HepG2 (cell line): ENCODE data around the gene KPNA3. TPM values are rescaled to one million over a fixed set of nuclear protein-coding genes. Genes with fewer than 3 reads are reported as not detected.

Experiments
- ATAC-seq: fragments of 200-7000 bp; cut with Tn5 transposase; 3 replicates; pipeline ENCODE4 v1.9.1; 2020; ENCODE audit warnings: mild to moderate bottlenecking, moderate library complexity
- BruUV-seq: library from RNA; stranded (reverse); fragments of 400-500 nt; replicated peaks from 2 replicates; lab custom pipeline; 2021; lab: Mats Ljungman, UMichigan
- CTCF ChIA-PET: fragments of 300-600 bp; formaldehyde crosslinking; extraction: SDS; loops from one replicate; lab custom pipeline; 2021; ENCODE audit warnings: low total read pairs, inconsistent platforms, low intra/inter-chr PET ratio; lab: Yijun Ruan, JAX
- POLR2A ChIA-PET: fragments of 350-600 bp; sonication (Branson Sonifier 250); formaldehyde crosslinking; loops from one replicate; lab custom pipeline; 2020; ENCODE audit warnings: antibody characterized with exemption, inconsistent platforms; lab: Yijun Ruan, JAX
- DNase-seq: peaks from one replicate; pipeline ENCODE4 v3.0.0-alpha.2; 2015; ENCODE audit warnings: low spot score
- FAIRE-seq: peaks from 3 replicates; lab custom pipeline; 2011; peaks lifted over from hg19 to GRCh38; lab: Jason Lieb, UNC
- H2AFZ ChIP-seq: one replicate; pipeline ENCODE4 v1.6.1; 2011; ENCODE audit warnings: low read length, inconsistent platforms
- H3K27ac ChIP-seq: fragments of 300-600 bp; 3 replicates; pipeline ENCODE4 v1.8.0; 2011; ENCODE audit warnings: mixed run types, mild to moderate bottlenecking, mixed read lengths, low read length, inconsistent platforms; ENCODE audit not compliant: insufficient read depth; ENCODE audit errors: extremely low read length
- H3K27me3 ChIP-seq, 2 experiments: fragments of 200-600 bp in 1 of 2; 2 replicates in 1 of 2; 3 replicates in 1 of 2; pipeline versions ENCODE4 v1.6.0 to v1.8.0; 2011; ENCODE audit warnings: low read length in 2 of 2, mild to moderate bottlenecking in 2 of 2, moderate library complexity in 2 of 2, inconsistent platforms in 1 of 2; ENCODE audit not compliant: insufficient read depth in 2 of 2, control insufficient read depth in 1 of 2
- H3K36me3 ChIP-seq, 2 experiments: fragments of 200-600 bp in 1 of 2; replicated peaks in 1 of 2; 2 replicates in 1 of 2; 3 replicates in 1 of 2; pipeline versions ENCODE4 v1.5.1 to v1.8.0; 2011; ENCODE audit warnings: low read length in 2 of 2, inconsistent platforms in 1 of 2; ENCODE audit not compliant: insufficient read depth in 2 of 2, control insufficient read depth in 1 of 2
- H3K4me1 ChIP-seq: 2 replicates; pipeline ENCODE4 v1.5.1; 2012; ENCODE audit warnings: low read length, inconsistent platforms; ENCODE audit not compliant: insufficient read depth
- H3K4me2 ChIP-seq: 2 replicates; pipeline ENCODE4 v1.6.0; 2011; ENCODE audit warnings: low read depth, low read length, inconsistent platforms
- H3K4me3 ChIP-seq, 3 experiments: fragments of 200-600 bp in 1 of 3; sonication (generic), shearing (Covaris generic) in 1 of 3; replicated peaks in 1 of 3; 2 replicates each; pipeline ENCODE4 v1.5.1; 2011 to 2016; ENCODE audit warnings: low read length in 3 of 3, inconsistent platforms in 2 of 3, low read depth in 2 of 3, mild to moderate bottlenecking in 2 of 3, control low read depth in 1 of 3, mixed read lengths in 1 of 3; ENCODE audit not compliant: insufficient read depth in 1 of 3
- H3K79me2 ChIP-seq: one replicate; pipeline ENCODE4 v1.6.1; 2011; ENCODE audit warnings: low read length, inconsistent platforms; ENCODE audit not compliant: insufficient read depth
- H3K9ac ChIP-seq: 2 replicates; pipeline ENCODE4 v1.6.0; 2011; ENCODE audit warnings: mild to moderate bottlenecking, low read depth, low read length, inconsistent platforms; ENCODE audit not compliant: insufficient read depth
- H3K9me3 ChIP-seq: 2 replicates; pipeline ENCODE4 v1.5.1; 2012; ENCODE audit warnings: mild to moderate bottlenecking, low read length
- H4K20me1 ChIP-seq: 2 replicates; pipeline ENCODE4 v1.6.0; 2011; ENCODE audit warnings: inconsistent platforms, mild to moderate bottlenecking, low read length, moderate library complexity; ENCODE audit not compliant: insufficient read depth
- ARID3A ChIP-seq: IDR thresholded peaks from 2 replicates; pipeline ENCODE4 v1.6.1; 2012; ENCODE audit warnings: low read depth, low read length, improper control_type of control experiment
- CTCF ChIP-seq: sonication (generic); formaldehyde crosslinking; IDR thresholded peaks from 2 replicates; pipeline ENCODE4 v1.5.0; 2020; ENCODE audit warnings: mild to moderate bottlenecking, missing genetic modification reagents, moderate library complexity
- EEA1 ChIP-seq: sonication (generic); formaldehyde crosslinking; IDR thresholded peaks from 2 replicates; pipeline ENCODE4 v1.5.1; 2020; ENCODE audit warnings: mild to moderate bottlenecking, missing genetic modification reagents, borderline replicate concordance
- HOXA9 ChIP-seq: sonication (generic); formaldehyde crosslinking; IDR thresholded peaks from 2 replicates; pipeline ENCODE4 v1.8.1; 2022; ENCODE audit warnings: missing genetic modification reagents, mild to moderate bottlenecking, moderate library complexity, borderline replicate concordance
- JARID2 ChIP-seq: sonication (generic); formaldehyde crosslinking; IDR thresholded peaks from 2 replicates; pipeline ENCODE4 v1.8.1; 2023; ENCODE audit warnings: missing genetic modification reagents, inconsistent platforms; ENCODE audit not compliant: insufficient replicate concordance
- MBD4 ChIP-seq: IDR thresholded peaks from 2 replicates; pipeline ENCODE4 v1.6.1; 2012; ENCODE audit warnings: low read length, inconsistent platforms, borderline replicate concordance
- SNAPC5 ChIP-seq: sonication (generic); formaldehyde crosslinking; IDR thresholded peaks from 2 replicates; pipeline ENCODE4 v1.8.1; 2023; ENCODE audit warnings: mild to moderate bottlenecking, missing genetic modification reagents, borderline replicate concordance
- SP140L ChIP-seq: sonication (generic); formaldehyde crosslinking; IDR thresholded peaks from 2 replicates; pipeline ENCODE4 v1.4.0; 2020; ENCODE audit warnings: missing genetic modification reagents, borderline replicate concordance
- TFDP2 ChIP-seq: sonication (generic); formaldehyde crosslinking; IDR thresholded peaks from 2 replicates; pipeline ENCODE4 v1.4.0; 2020; ENCODE audit warnings: missing genetic modification reagents
- ZNF460 ChIP-seq: sonication (generic); formaldehyde crosslinking; IDR thresholded peaks from 2 replicates; pipeline ENCODE4 v1.5.1; 2020; ENCODE audit warnings: missing genetic modification reagents, mild to moderate bottlenecking, borderline replicate concordance
- ZNF709 ChIP-seq: sonication (generic); formaldehyde crosslinking; IDR thresholded peaks from 2 replicates; pipeline ENCODE4 v1.5.0; 2020; ENCODE audit warnings: mild to moderate bottlenecking, missing genetic modification reagents
- ZNF720 ChIP-seq: sonication (generic); formaldehyde crosslinking; IDR thresholded peaks from 2 replicates; pipeline ENCODE4 v1.4.0; 2020; ENCODE audit warnings: missing genetic modification reagents
- WGBS: methylation state at CpG from one replicate; pipeline ENCODE4 v1.1.6; 2017; ENCODE audit warnings: low lambda C conversion rate; 5-methylcytosine and 5-hydroxymethylcytosine counted together
- in situ Hi-C: cut with HindIII; loops from 2 replicates; pipeline ENCODE4 v1.10.0; 2017; ENCODE audit warnings: low pct_unique_long_range_greater_than_20kb; ENCODE audit not compliant: extremely low pct_ligation_motif_present
- intact Hi-C: fragments of 100-400 bp; cut with micrococcal nuclease; formaldehyde crosslinking; loops from one replicate; pipeline ENCODE4 v1.10.0; 2022; ENCODE audit not compliant: unreplicated experiment
- polyA plus RNA-seq, 8 experiments: library from polyadenylated mRNA; depleted of rRNA in 3 of 8; stranded (reverse) in 7 of 8; unstranded in 1 of 8; fragments of >200 nt; fragmentation: Illumina TruSeq in 4 of 8; extraction: Trizol in 4 of 8; gene quantifications; 2 replicates each; pipeline versions ENCODE4 v1.2.1 to v1.2.3, GENCODE V29; 2011 to 2016; ENCODE audit warnings: low read depth in 4 of 8, missing spikeins in 1 of 8, mixed read lengths in 1 of 8; ENCODE audit not compliant: insufficient read depth in 1 of 8
- total RNA-seq, 5 experiments: library from RNA; depleted of rRNA; stranded (reverse); fragments of >200 nt; fragmentation: Illumina TruSeq; extraction: Trizol; gene quantifications; 2 replicates each; pipeline ENCODE4 v1.2.3, GENCODE V29; 2016; ENCODE audit warnings: low read depth in 1 of 5

Gene KPNA3
- total and polyA plus RNA-seq, 2 of the 13 experiments (the other 11 are each of a cell fraction or from before 2014, with no cell fraction given), result 13.0 to 28.9 TPM

GRCh38 chr13:49714757-49715156, 77.7 kb downstream of the KPNA3 start:
- Histone ChIP-seq H2AFZ (no peak overlapping the region), H3K9ac (no peak overlapping the region), H3K27ac (no peak overlapping the region), H3K4me1 (peaks cover 19% of the 10 kb centered on the region), H3K27me3 (no peaks in the 10 kb centered on the region), H3K4me3 (no peak overlapping the region), H3K79me2 (no peaks in the 10 kb centered on the region), H3K9me3 (peaks cover 7% of the 10 kb centered on the region; the same call in 1 of the 2 replicates), H4K20me1 (no peaks in the 10 kb centered on the region), H3K36me3 (peaks cover 0 to 21% of the 10 kb centered on the region in 2 experiments; a peak in 4 of 5 replicates), H3K4me2 (no peak overlapping the region)
- no peak for ATAC-seq
- no peak for FAIRE-seq
- DNase-seq, result no peak
- WGBS, result 94% methylated on average over 1 of the region's 1 CpG
- CTCF ChIA-PET, result no interaction called here
- in situ Hi-C loops (no loop called here), intact Hi-C loops (no loop called here)
- POLR2A ChIA-PET, result no interaction called here
- BruUV-seq, result no TSS peak
- no peak for TF ChIP-seq JARID2 (CRISPR knock-in tag)
- no peak for TF ChIP-seq ZNF460 (CRISPR knock-in tag)
- no peak for TF ChIP-seq ARID3A
- no peak for TF ChIP-seq ZNF720 (CRISPR knock-in tag)
- TF ChIP-seq SP140L (CRISPR knock-in tag), result no peak
- TF ChIP-seq HOXA9, result no peak
- no peak for TF ChIP-seq CTCF (CRISPR knock-in tag)
- no peak for TF ChIP-seq TFDP2 (CRISPR knock-in tag)
- TF ChIP-seq ZNF709 (CRISPR knock-in tag), result no peak
- TF ChIP-seq EEA1 (CRISPR knock-in tag), result no peak
- TF ChIP-seq MBD4, result no peak
- no peak for TF ChIP-seq SNAPC5
